Transverse colon (tissue), 3 donors: Measurements from ENCODE around the gene LBR.

Source experiments
- EP300 ChIP-seq: sonication (generic); formaldehyde crosslinking; IDR thresholded peaks from one replicate; pipeline ENCODE4 v1.6.1; 2017; ENCODE audit warnings: antibody characterized with exemption, low read depth
- POLR2AphosphoS5 ChIP-seq, 3 donors: sonication (generic); formaldehyde crosslinking; IDR thresholded peaks; one replicate each; pipeline ENCODE4 v1.6.1; 2016; ENCODE audit warnings: antibody characterized with exemption in 3 of 3

- TF ChIP-seq POLR2AphosphoS5 (IDR thresholded peaks at IDR 0.05) (peak in 2 of 3 donors; percentile 75 to 87), EP300 (no peak)
Measured at GRCh38 chr1:225427235-225428067, at the start of gene LBR.
